Neural progenitor cell (in vitro differentiated cells): ENCODE results near the gene TNFRSF8. TPM values are rescaled to one million over a fixed set of nuclear protein-coding genes. Genes with fewer than 3 reads are reported as not detected.
"Not testable (repeated sequence)": the region's sequence is repeated elsewhere in the genome, so short reads cannot be mapped to it uniquely, and the experiment has no call there.

Experiments
- DNase-seq: peaks from one replicate; pipeline ENCODE4 v3.0.0-alpha.2; 2016; ENCODE audit warnings: low spot score
- H2AFZ ChIP-seq: fragments of 200-600 bp; sonication (generic); replicated peaks from 2 replicates; pipeline ENCODE4 v1.6.1; 2016; ENCODE audit warnings: antibody characterized with exemption
- H3F3A ChIP-seq: fragments of 200-600 bp; sonication (generic); 2 replicates; pipeline ENCODE4 v1.6.1; 2016; ENCODE audit warnings: antibody characterized with exemption, low read depth
- H3K27ac ChIP-seq: fragments of 200-600 bp; sonication (generic); 2 replicates; pipeline ENCODE4 v1.5.1; 2016; ENCODE audit warnings: mild to moderate bottlenecking
- H3K27me3 ChIP-seq: fragments of 200-600 bp; sonication (generic); 2 replicates; pipeline ENCODE4 v1.6.1; 2016; ENCODE audit warnings: mild to moderate bottlenecking, moderate library complexity
- H3K36me3 ChIP-seq: fragments of 200-600 bp; sonication (generic); 2 replicates; pipeline ENCODE4 v1.5.1; 2016
- H3K4me1 ChIP-seq: fragments of 200-600 bp; sonication (generic); 2 replicates; pipeline ENCODE4 v1.6.1; 2016; ENCODE audit warnings: mixed run types
- H3K4me2 ChIP-seq: fragments of 200-600 bp; sonication (generic); 2 replicates; pipeline ENCODE4 v1.6.1; 2016
- H3K4me3 ChIP-seq: fragments of 200-600 bp; sonication (generic); 2 replicates; pipeline ENCODE4 v1.5.1; 2016
- H3K79me2 ChIP-seq: fragments of 200-600 bp; sonication (generic); 2 replicates; pipeline ENCODE4 v1.6.1; 2016; ENCODE audit warnings: low read depth
- H3K9ac ChIP-seq: fragments of 200-600 bp; sonication (generic); 2 replicates; pipeline ENCODE4 v1.6.1; 2016
- H3K9me3 ChIP-seq: fragments of 200-600 bp; sonication (generic); 2 replicates; pipeline ENCODE4 v1.5.1; 2016; ENCODE audit warnings: low read depth
- H4K20me1 ChIP-seq: fragments of 200-600 bp; sonication (generic); 2 replicates; pipeline ENCODE4 v1.6.1; 2016; ENCODE audit warnings: low read depth
- H3K27ac Mint-ChIP-seq: 3 replicates; pipeline ENCODE4 v1.8.0; 2021; ENCODE audit warnings: mixed read lengths
- H3K27me3 Mint-ChIP-seq: 2 replicates; pipeline ENCODE4 v1.8.0; 2022; ENCODE audit warnings: low read depth, mild to moderate bottlenecking, inconsistent platforms, moderate library complexity, mixed read lengths; ENCODE audit not compliant: insufficient read depth
- H3K36me3 Mint-ChIP-seq: 3 replicates; pipeline ENCODE4 v1.8.0; 2021; ENCODE audit warnings: mixed read lengths
- H3K4me1 Mint-ChIP-seq: 3 replicates; pipeline ENCODE4 v1.8.0; 2021; ENCODE audit warnings: mixed read lengths
- H3K4me3 Mint-ChIP-seq: 3 replicates; pipeline ENCODE4 v1.8.0; 2021; ENCODE audit warnings: mild to moderate bottlenecking, moderate library complexity, mixed read lengths
- H3K9me3 Mint-ChIP-seq: 3 replicates; pipeline ENCODE4 v1.8.0; 2020; ENCODE audit warnings: mixed read lengths
- CTCF ChIP-seq: fragments of 200-600 bp; sonication (generic); IDR thresholded peaks from 2 replicates; pipeline ENCODE4 v1.5.1; 2017; ENCODE audit warnings: antibody characterized with exemption, mild to moderate bottlenecking
- EZH2 ChIP-seq: fragments of 200-600 bp; sonication (generic); IDR thresholded peaks from 2 replicates; pipeline ENCODE4 v1.6.1; 2017; ENCODE audit warnings: antibody characterized with exemption, mild to moderate bottlenecking, moderate library complexity
- EZH2phosphoT487 ChIP-seq: fragments of 200-600 bp; sonication (generic); IDR thresholded peaks from 2 replicates; pipeline ENCODE4 v1.6.1; 2017; ENCODE audit warnings: antibody characterized with exemption
- total RNA-seq: library from RNA; depleted of rRNA; stranded (reverse); fragments of >200 nt; gene quantifications from 2 replicates; pipeline ENCODE4 v1.2.3, GENCODE V29; 2015; ENCODE audit warnings: low replicate concordance

TNFRSF8 gene
- total RNA-seq, 1 donor from 2014 or later = not detected

- TF ChIP-seq CTCF = no peak
- no peak for TF ChIP-seq EZH2
- TF ChIP-seq EZH2phosphoT487 = no peak
- H3K27ac ChIP-seq = no peak overlapping the region
- H3K4me3 Mint-ChIP-seq = no peak overlapping the region
- no peak overlapping the region for H3K4me2 ChIP-seq
- H3K4me1 ChIP-seq = no peaks in the 10 kb centered on the region
- no peaks in the 10 kb centered on the region for H3K36me3 ChIP-seq
- H3K4me1 Mint-ChIP-seq = peaks cover 13% of the 10 kb centered on the region
- no peak for DNase-seq
- peaks cover 5% of the 10 kb centered on the region for H3F3A ChIP-seq
- H3K27me3 Mint-ChIP-seq = peaks cover under 1% of the 10 kb centered on the region
- no peak overlapping the region for H2AFZ ChIP-seq
- no peaks in the 10 kb centered on the region for H3K27me3 ChIP-seq
- no peaks in the 10 kb centered on the region for H3K9me3 Mint-ChIP-seq
- peaks cover 4% of the 10 kb centered on the region for H4K20me1 ChIP-seq
- no peaks in the 10 kb centered on the region for H3K79me2 ChIP-seq
- no peak overlapping the region for H3K4me3 ChIP-seq
- peak overlapping the region; percentile 60 for H3K27ac Mint-ChIP-seq
- no peaks in the 10 kb centered on the region for H3K9me3 ChIP-seq
- peaks cover 8% of the 10 kb centered on the region for H3K36me3 Mint-ChIP-seq
- no peak overlapping the region for H3K9ac ChIP-seq
Measured at GRCh38 chr1:12032161-12032621, 30.9 kb upstream of the TNFRSF8 start.

GRCh38 chr1:12033441-12033840, 29.7 kb upstream of the TNFRSF8 start:
- H3F3A ChIP-seq, H3K27me3 Mint-ChIP-seq, H3K4me2 ChIP-seq, H3K9me3 ChIP-seq, DNase-seq, H3K4me1 ChIP-seq, H3K36me3 ChIP-seq, H3K4me3 Mint-ChIP-seq, H3K27ac Mint-ChIP-seq, H3K36me3 Mint-ChIP-seq, H4K20me1 ChIP-seq, H3K27ac ChIP-seq, H2AFZ ChIP-seq, H3K4me3 ChIP-seq, H3K9me3 Mint-ChIP-seq, H3K79me2 ChIP-seq, H3K27me3 ChIP-seq, H3K9ac ChIP-seq: not testable (repeated sequence)
- peaks cover 16% of the 10 kb centered on the region for H3K4me1 Mint-ChIP-seq

- no peaks in the 10 kb centered on the region for H3K9me3 ChIP-seq
- no peak overlapping the region for H3K4me3 ChIP-seq
- H3K27me3 ChIP-seq = no peaks in the 10 kb centered on the region
- H2AFZ ChIP-seq = no peak overlapping the region
- Mint-ChIP-seq H3K27me3 (peaks cover 2% of the 10 kb centered on the region), H3K4me1 (peaks cover 21% of the 10 kb centered on the region), H3K27ac (no peak overlapping the region), H3K9me3 (no peaks in the 10 kb centered on the region), H3K36me3 (peaks cover 4% of the 10 kb centered on the region), H3K4me3 (no peak overlapping the region)
- H3K79me2 ChIP-seq = no peaks in the 10 kb centered on the region
- no peak overlapping the region for H3K9ac ChIP-seq
- peaks cover under 1% of the 10 kb centered on the region for H3K4me1 ChIP-seq
- H3K27ac ChIP-seq = no peak overlapping the region
- H4K20me1 ChIP-seq = peaks cover 4% of the 10 kb centered on the region
- TF ChIP-seq EZH2phosphoT487 (no peak), CTCF (no peak), EZH2 (no peak)
- no peak overlapping the region for H3K4me2 ChIP-seq
- H3F3A ChIP-seq = peaks cover 5% of the 10 kb centered on the region
- no peaks in the 10 kb centered on the region for H3K36me3 ChIP-seq
- DNase-seq = no peak
Measured at GRCh38 chr1:12034381-12034801, 28.7 kb upstream of the TNFRSF8 start.

- Histone ChIP-seq H3F3A (peaks cover 5% of the 10 kb centered on the region), H4K20me1 (peaks cover 4% of the 10 kb centered on the region), H2AFZ (no peak overlapping the region), H3K4me1 (peaks cover 8% of the 10 kb centered on the region), H3K36me3 (no peaks in the 10 kb centered on the region), H3K27me3 (no peaks in the 10 kb centered on the region), H3K27ac (no peak overlapping the region), H3K4me3 (no peak overlapping the region), H3K9me3 (no peaks in the 10 kb centered on the region), H3K9ac (no peak overlapping the region), H3K79me2 (no peaks in the 10 kb centered on the region), H3K4me2 (no peak overlapping the region)
- peaks cover 4% of the 10 kb centered on the region for H3K36me3 Mint-ChIP-seq
- DNase-seq = no peak
- H3K4me3 Mint-ChIP-seq = no peak overlapping the region
- H3K4me1 Mint-ChIP-seq = peaks cover 22% of the 10 kb centered on the region
- H3K27me3 Mint-ChIP-seq = peaks cover 2% of the 10 kb centered on the region
- no peak for TF ChIP-seq EZH2
- no peak for TF ChIP-seq EZH2phosphoT487
- no peak for TF ChIP-seq CTCF
- H3K27ac Mint-ChIP-seq = peak overlapping the region; percentile 45
- H3K9me3 Mint-ChIP-seq = no peaks in the 10 kb centered on the region
Measured at GRCh38 chr1:12035312-12035711, 27.8 kb upstream of the TNFRSF8 start.
